A549 (cell line): ENCODE results near the gene FTSJ1.

Source experiments
- CTCF ChIP-seq: fragments of >200 bp; sonication (Bioruptor Twin); formaldehyde crosslinking; IDR thresholded peaks from 3 replicates; pipeline ENCODE4 v1.5.1; 2016
- POLR2A ChIP-seq: IDR thresholded peaks from 2 replicates; pipeline ENCODE4 v1.6.1; 2012; ENCODE audit warnings: mild to moderate bottlenecking, low read length
- POLR2AphosphoS2 ChIP-seq: conservative IDR thresholded peaks from 2 replicates; pipeline ENCODE4 v1.6.1; 2012; ENCODE audit warnings: low read length, improper control_type of control experiment, inconsistent platforms
- RNF2 ChIP-seq: fragments of 200-600 bp; sonication (generic); IDR thresholded peaks from 2 replicates; pipeline ENCODE4 v1.6.1; 2016; ENCODE audit warnings: low read depth, mild to moderate bottlenecking, antibody characterized with exemption, moderate library complexity, borderline replicate concordance

GRCh38 chrX:48508400-48509244, 32.6 kb downstream of the FTSJ1 start, which contains the start of gene PORCN:
- peak; percentile 64 for TF ChIP-seq POLR2A
- TF ChIP-seq RNF2 = no peak
- no peak for TF ChIP-seq POLR2AphosphoS2
- no peak for TF ChIP-seq CTCF
